WTC11 (cell line): ENCODE measurements around the gene MORN1. TPM values are rescaled to one million over a fixed set of nuclear protein-coding genes. Genes with fewer than 3 reads are reported as not detected.
A peak's percentile ranks its signal among the peaks of the same experiment; 100 is the strongest.

Source experiments
- ATAC-seq: fragments of 200-7000 bp; cut with Tn5 transposase; 2 replicates; pipeline ENCODE4 v1.10.0; 2021; ENCODE audit warnings: mild to moderate bottlenecking, moderate library complexity
- CTCF ChIA-PET: fragments of 300-600 bp; sonication (Branson Sonifier 250); formaldehyde crosslinking; loops from one replicate; lab custom pipeline; 2021; ENCODE audit warnings: antibody characterized with exemption; lab: Charles Lee
- POLR2A ChIA-PET: fragments of 350-600 bp; sonication (Branson Sonifier 250); formaldehyde crosslinking; loops from one replicate; lab custom pipeline; 2021; ENCODE audit warnings: antibody characterized with exemption; lab: Charles Lee
- DNase-seq: peaks from one replicate; pipeline ENCODE4 v3.0.0; 2021; ENCODE audit warnings: low spot score
- H3K27ac Mint-ChIP-seq: 2 replicates; pipeline ENCODE4 v1.8.0; 2021; ENCODE audit warnings: mixed read lengths
- H3K27me3 Mint-ChIP-seq: 2 replicates; pipeline ENCODE4 v1.8.0; 2021; ENCODE audit warnings: low read depth, mild to moderate bottlenecking, moderate library complexity, mixed read lengths
- H3K36me3 Mint-ChIP-seq: 2 replicates; pipeline ENCODE4 v1.8.0; 2021; ENCODE audit warnings: mixed read lengths
- H3K4me1 Mint-ChIP-seq: 2 replicates; pipeline ENCODE4 v1.8.0; 2022; ENCODE audit warnings: mixed read lengths
- H3K4me3 Mint-ChIP-seq: 2 replicates; pipeline ENCODE4 v1.8.0; 2021; ENCODE audit warnings: mild to moderate bottlenecking, moderate library complexity, mixed read lengths
- H3K9me3 Mint-ChIP-seq: 2 replicates; pipeline ENCODE4 v1.8.0; 2021; ENCODE audit warnings: mixed read lengths
- AR ChIP-seq: fragments of 250-450 bp; sonication (Bioruptor Pico); IDR thresholded peaks from 2 replicates; pipeline ENCODE4 v1.9.0; 2021; ENCODE audit warnings: mild to moderate bottlenecking
- CBFB ChIP-seq: sonication (generic); formaldehyde crosslinking; IDR thresholded peaks from 2 replicates; pipeline ENCODE4 v1.8.1; 2022; ENCODE audit warnings: mild to moderate bottlenecking, low read depth, missing genetic modification reagents
- CTCF ChIP-seq: fragments of 200-600 bp; IDR thresholded peaks from 2 replicates; pipeline ENCODE4 v1.8.0; 2022; ENCODE audit warnings: antibody characterized with exemption
- ESRRA ChIP-seq: sonication (generic); formaldehyde crosslinking; IDR thresholded peaks from 2 replicates; pipeline ENCODE4 v1.8.1; 2022; ENCODE audit warnings: mild to moderate bottlenecking, missing genetic modification reagents, borderline replicate concordance
- ETV6 ChIP-seq: sonication (generic); formaldehyde crosslinking; IDR thresholded peaks from 2 replicates; pipeline ENCODE4 v1.8.1; 2022; ENCODE audit warnings: mild to moderate bottlenecking, missing genetic modification reagents
- GRHL2 ChIP-seq: fragments of 250-450 bp; sonication (Bioruptor Pico); IDR thresholded peaks from 2 replicates; pipeline ENCODE4 v1.8.0; 2022; ENCODE audit warnings: mild to moderate bottlenecking, moderate library complexity; ENCODE audit not compliant: insufficient replicate concordance, severe bottlenecking
- PRRX2 ChIP-seq: fragments of 250-450 bp; sonication (Bioruptor Pico); IDR thresholded peaks from 2 replicates; pipeline ENCODE4 v1.8.0; 2021; ENCODE audit warnings: mild to moderate bottlenecking
- SMAD3 ChIP-seq: sonication (generic); formaldehyde crosslinking; IDR thresholded peaks from 2 replicates; pipeline ENCODE4 v1.8.0; 2022; ENCODE audit warnings: missing genetic modification reagents, mild to moderate bottlenecking, borderline replicate concordance
- STAT6 ChIP-seq: sonication (generic); formaldehyde crosslinking; conservative IDR thresholded peaks from 2 replicates; pipeline ENCODE4 v1.8.1; 2023; ENCODE audit warnings: mild to moderate bottlenecking, low read depth, missing genetic modification reagents, moderate library complexity
- USF1 ChIP-seq: sonication (generic); formaldehyde crosslinking; IDR thresholded peaks from 2 replicates; pipeline ENCODE4 v1.8.0; 2022; ENCODE audit warnings: mild to moderate bottlenecking, missing genetic modification reagents
- USF2 ChIP-seq: sonication (generic); formaldehyde crosslinking; IDR thresholded peaks from 2 replicates; pipeline ENCODE4 v1.8.1; 2023; ENCODE audit warnings: mild to moderate bottlenecking, missing genetic modification reagents, moderate library complexity
- ZMAT4 ChIP-seq: fragments of 250-450 bp; sonication (Bioruptor Pico); IDR thresholded peaks from 2 replicates; pipeline ENCODE4 v1.9.0; 2021; ENCODE audit warnings: mild to moderate bottlenecking
- ZNF281 ChIP-seq: sonication (generic); formaldehyde crosslinking; IDR thresholded peaks from 2 replicates; pipeline ENCODE4 v1.8.0; 2023; ENCODE audit warnings: mild to moderate bottlenecking, missing genetic modification reagents
- ZNF396 ChIP-seq: fragments of 250-450 bp; sonication (Bioruptor Pico); IDR thresholded peaks from 2 replicates; pipeline ENCODE4 v1.8.0; 2021; ENCODE audit warnings: mild to moderate bottlenecking, moderate library complexity, borderline replicate concordance
- ZNF423 ChIP-seq: fragments of 250-450 bp; sonication (Bioruptor Pico); IDR thresholded peaks from 2 replicates; pipeline ENCODE4 v2.1.2; 2022; ENCODE audit warnings: mild to moderate bottlenecking, moderate library complexity
- ZNF425 ChIP-seq: fragments of 250-450 bp; sonication (Bioruptor Pico); conservative IDR thresholded peaks from 2 replicates; pipeline ENCODE4 v1.9.0; 2021; ENCODE audit warnings: mild to moderate bottlenecking
- ZNF671 ChIP-seq: fragments of 250-450 bp; sonication (Bioruptor Pico); IDR thresholded peaks from 2 replicates; pipeline ENCODE4 v1.8.0; 2021; ENCODE audit warnings: mild to moderate bottlenecking
- total RNA-seq: library from RNA; stranded (reverse); gene quantifications from 3 replicates; pipeline ENCODE4 v1.2.3, GENCODE V29; 2021

Gene MORN1
- total RNA-seq, 1 experiment from 2014 or later: 14.5 TPM

- ATAC-seq (no peak; the same call in 1 of the 2 replicates), DNase-seq (no peak)
- H3K27me3 Mint-ChIP-seq: no peaks in the 10 kb centered on the region
- no peak overlapping the region for H3K4me3 Mint-ChIP-seq
- H3K9me3 Mint-ChIP-seq: no peaks in the 10 kb centered on the region
- H3K36me3 Mint-ChIP-seq: peaks cover 6% of the 10 kb centered on the region
- H3K27ac Mint-ChIP-seq: 0 out of 2 replicates have a peak overlapping the region, but pooled peaks have one; percentile 45
- H3K4me1 Mint-ChIP-seq: peaks cover 5% of the 10 kb centered on the region; the same call in 1 of the 2 replicates
- POLR2A ChIA-PET: no interaction called here
- CTCF ChIA-PET: interaction anchor here (1.2 kb wide), 1 partner anchor 14 kb away, joined by 3 read pairs; no protein-coding TSS in a partner anchor
- TF ChIP-seq ZNF425 (CRISPR knock-in tag) (no peak), SMAD3 (no peak), CTCF (no peak), AR (CRISPR knock-in tag) (no peak), USF2 (CRISPR knock-in tag) (no peak), ZNF281 (no peak), ZNF423 (no peak), GRHL2 (CRISPR knock-in tag) (no peak), USF1 (no peak)
Observed at GRCh38 chr1:2300851-2301606, 90.3 kb downstream of the MORN1 start.

GRCh38 chr1:2300004-2300771 lies 91.2 kb downstream of the MORN1 start:
- Mint-ChIP-seq H3K4me3 (no peak overlapping the region), H3K27ac (no peak overlapping the region), H3K4me1 (0 out of 2 replicates have a peak, but pooled peaks cover 3% of the 10 kb centered on the region), H3K36me3 (peaks cover 4% of the 10 kb centered on the region), H3K9me3 (no peaks in the 10 kb centered on the region), H3K27me3 (no peaks in the 10 kb centered on the region)
- ChIA-PET CTCF (interaction anchor here (1.2 kb wide), 1 partner anchor 15 kb away, joined by 3 read pairs; no protein-coding TSS in a partner anchor), POLR2A (no interaction called here)
- ATAC-seq (no peak), DNase-seq (no peak)
- TF ChIP-seq ETV6: no peak
- TF ChIP-seq STAT6 (CRISPR knock-in tag): no peak
- TF ChIP-seq SMAD3: no peak
- no peak for TF ChIP-seq ESRRA (CRISPR knock-in tag)
- no peak for TF ChIP-seq ZNF396 (CRISPR knock-in tag)
- no peak for TF ChIP-seq ZMAT4 (CRISPR knock-in tag)
- no peak for TF ChIP-seq CBFB (CRISPR knock-in tag)
- no peak for TF ChIP-seq ZNF671 (CRISPR knock-in tag)
- TF ChIP-seq PRRX2 (CRISPR knock-in tag): no peak
